ENCODE measurements around the gene PIK3IP1.

GRCh38 chr22:31288496-31289240, 3.6 kb downstream of the PIK3IP1 start:
- no peak for TF ChIP-seq CTCF (IDR thresholded peaks at IDR 0.05)
- no peak for TF ChIP-seq POLR2A (IDR thresholded peaks at IDR 0.05)
